Measurements from ENCODE around the gene C4orf51.

DNA sequence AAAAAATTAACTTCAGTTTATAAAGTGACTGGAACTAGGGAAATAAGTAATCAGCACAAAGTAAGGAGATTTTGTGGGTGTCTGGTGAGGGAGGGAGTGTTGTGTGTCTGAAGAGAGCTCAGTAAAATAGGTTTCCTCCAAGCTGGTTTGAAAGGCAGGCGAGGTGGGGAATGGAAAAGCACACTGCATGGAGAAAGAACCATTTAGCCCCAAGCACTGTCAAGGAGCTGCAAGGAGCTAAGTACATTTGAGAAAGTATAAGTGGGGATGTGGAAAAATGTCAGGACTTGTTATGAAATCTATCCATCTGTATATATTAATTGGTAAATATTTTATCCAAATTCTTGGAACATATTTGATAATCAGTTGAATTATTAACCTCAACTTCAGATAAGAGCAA, 956 bp downstream of the C4orf51 start:
- TF ChIP-seq, protein P1, sequence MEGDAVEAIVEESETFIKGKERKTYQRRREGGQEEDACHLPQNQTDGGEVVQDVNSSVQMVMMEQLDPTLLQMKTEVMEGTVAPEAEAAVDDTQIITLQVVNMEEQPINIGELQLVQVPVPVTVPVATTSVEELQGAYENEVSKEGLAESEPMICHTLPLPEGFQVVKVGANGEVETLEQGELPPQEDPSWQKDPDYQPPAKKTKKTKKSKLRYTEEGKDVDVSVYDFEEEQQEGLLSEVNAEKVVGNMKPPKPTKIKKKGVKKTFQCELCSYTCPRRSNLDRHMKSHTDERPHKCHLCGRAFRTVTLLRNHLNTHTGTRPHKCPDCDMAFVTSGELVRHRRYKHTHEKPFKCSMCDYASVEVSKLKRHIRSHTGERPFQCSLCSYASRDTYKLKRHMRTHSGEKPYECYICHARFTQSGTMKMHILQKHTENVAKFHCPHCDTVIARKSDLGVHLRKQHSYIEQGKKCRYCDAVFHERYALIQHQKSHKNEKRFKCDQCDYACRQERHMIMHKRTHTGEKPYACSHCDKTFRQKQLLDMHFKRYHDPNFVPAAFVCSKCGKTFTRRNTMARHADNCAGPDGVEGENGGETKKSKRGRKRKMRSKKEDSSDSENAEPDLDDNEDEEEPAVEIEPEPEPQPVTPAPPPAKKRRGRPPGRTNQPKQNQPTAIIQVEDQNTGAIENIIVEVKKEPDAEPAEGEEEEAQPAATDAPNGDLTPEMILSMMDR (conservative IDR thresholded peaks at IDR 0.05; ENCODE audit: low read length), result no peak
- TF ChIP-seq EZH2phosphoT487 (IDR thresholded peaks at IDR 0.05; ENCODE audit: borderline replicate concordance), result no peak
